Endothelial cell of umbilical vein (primary cell): ENCODE data around the gene THBS3. TPM values are rescaled to one million over a fixed set of nuclear protein-coding genes. Genes with fewer than 3 reads are reported as not detected.

Experiments
- BruUV-seq: library from RNA; stranded (reverse); fragments of 400-500 nt; replicated peaks from 2 replicates; lab custom pipeline; 2021; lab: Mats Ljungman, UMichigan
- CTCF ChIA-PET: fragments of 300-600, 350-600 bp; sonication (Branson Sonifier 250); formaldehyde crosslinking; loops from one replicate; lab custom pipeline; 2021; ENCODE audit warnings: antibody characterized with exemption, inconsistent platforms; lab: Charles Lee
- POLR2A ChIA-PET: fragments of 300-600, 350-600 bp; sonication (Branson Sonifier 250); formaldehyde crosslinking; loops from one replicate; lab custom pipeline; 2021; ENCODE audit warnings: antibody characterized with exemption, inconsistent platforms; lab: Charles Lee
- DNase-seq: peaks from one replicate; pipeline ENCODE4 v3.0.0-alpha.2; 2011; ENCODE audit warnings: low read depth, low spot score
- FAIRE-seq: peaks from 2 replicates; lab custom pipeline; 2011; peaks lifted over from hg19 to GRCh38; lab: Jason Lieb, UNC
- H2AFZ ChIP-seq: 2 replicates; pipeline ENCODE4 v1.6.0; 2012; ENCODE audit warnings: low read depth, low read length, control low read depth, inconsistent platforms
- H3K27ac ChIP-seq: 2 replicates; pipeline ENCODE4 v1.5.1; 2011; ENCODE audit warnings: low read depth, mild to moderate bottlenecking, control low read depth, low read length, moderate library complexity; ENCODE audit not compliant: insufficient read depth
- H3K27me3 ChIP-seq, 2 experiments: 2 replicates each; pipeline versions ENCODE4 v1.6.0 to v1.6.1; 2011; ENCODE audit warnings: low read length in 2 of 2, mixed read lengths in 1 of 2; ENCODE audit not compliant: control insufficient read depth in 2 of 2, insufficient read depth in 2 of 2
- H3K36me3 ChIP-seq, 2 experiments: 2 replicates in 1 of 2; 3 replicates in 1 of 2; pipeline ENCODE4 v1.5.1; 2011; ENCODE audit warnings: low read length in 2 of 2, mild to moderate bottlenecking in 1 of 2, moderate library complexity in 1 of 2; ENCODE audit not compliant: control insufficient read depth in 2 of 2, insufficient read depth in 2 of 2; ENCODE audit errors: extremely low read depth in 1 of 2
- H3K4me1 ChIP-seq: 3 replicates; pipeline ENCODE4 v1.5.1; 2011; ENCODE audit warnings: mild to moderate bottlenecking, low read length; ENCODE audit not compliant: control insufficient read depth, insufficient read depth; ENCODE audit errors: extremely low read depth
- H3K4me2 ChIP-seq: 2 replicates; pipeline ENCODE4 v1.6.1; 2011; ENCODE audit warnings: low read length, control low read depth, mixed read lengths; ENCODE audit not compliant: insufficient read depth
- H3K4me3 ChIP-seq, 3 experiments: fragments of 200-600 bp in 1 of 3; sonication (generic), shearing (Covaris generic) in 1 of 3; replicated peaks in 1 of 3; 2 replicates each; pipeline ENCODE4 v1.5.1; 2011 to 2016; ENCODE audit warnings: control low read depth in 3 of 3, low read length in 3 of 3, mild to moderate bottlenecking in 2 of 3, inconsistent platforms in 1 of 3, low read depth in 1 of 3, moderate library complexity in 1 of 3; ENCODE audit not compliant: insufficient read depth in 1 of 3
- H3K79me2 ChIP-seq: 2 replicates; pipeline ENCODE4 v1.6.0; 2012; ENCODE audit warnings: low read length, inconsistent platforms; ENCODE audit not compliant: control insufficient read depth, insufficient read depth
- H3K9ac ChIP-seq: replicated peaks from 2 replicates; pipeline ENCODE3; 2011; ENCODE audit warnings: low read length, control low read depth; ENCODE audit not compliant: insufficient read depth; ENCODE audit errors: extremely low read depth
- H3K9me1 ChIP-seq: replicated peaks from 3 replicates; pipeline ENCODE4 v1.6.0; 2011; ENCODE audit warnings: mild to moderate bottlenecking, low read length; ENCODE audit not compliant: control insufficient read depth, insufficient read depth; ENCODE audit errors: extremely low read depth
- H3K9me3 ChIP-seq: replicated peaks from 2 replicates; pipeline ENCODE4 v1.5.1; 2012; ENCODE audit warnings: low read length, inconsistent platforms; ENCODE audit not compliant: control insufficient read depth, insufficient read depth
- H4K20me1 ChIP-seq: replicated peaks from 2 replicates; pipeline ENCODE3; 2011; ENCODE audit warnings: mild to moderate bottlenecking, low read length; ENCODE audit not compliant: control insufficient read depth, insufficient read depth; ENCODE audit errors: extremely low read depth
- EZH2 ChIP-seq: IDR thresholded peaks from 2 replicates; pipeline ENCODE4 v1.6.1; 2012; ENCODE audit warnings: borderline replicate concordance, low read depth, mild to moderate bottlenecking, moderate library complexity, low read length, inconsistent platforms; ENCODE audit not compliant: severe bottlenecking
- FOS ChIP-seq: IDR thresholded peaks from 2 replicates; pipeline ENCODE4 v1.6.1; 2011; ENCODE audit warnings: mild to moderate bottlenecking, low read length, moderate library complexity, borderline replicate concordance; ENCODE audit not compliant: insufficient read depth
- GATA2 ChIP-seq: IDR thresholded peaks from 2 replicates; pipeline ENCODE4 v1.7.0; 2011; ENCODE audit warnings: low read depth, mild to moderate bottlenecking, moderate library complexity, mixed read lengths, low read length; ENCODE audit not compliant: insufficient read length, insufficient read depth
- JUN ChIP-seq: IDR thresholded peaks from 2 replicates; pipeline ENCODE4 v1.6.1; 2011; ENCODE audit warnings: borderline replicate concordance, low read depth; ENCODE audit not compliant: insufficient read length, insufficient read depth
- MYC ChIP-seq: IDR thresholded peaks from one replicate; pipeline ENCODE4 v1.6.1; 2011; ENCODE audit warnings: mild to moderate bottlenecking, low read depth, low read length
- POLR2A ChIP-seq: IDR thresholded peaks from 2 replicates; pipeline ENCODE4 v1.6.1; 2012; ENCODE audit warnings: low read depth, mild to moderate bottlenecking, control low read depth, low read length
- POLR2AphosphoS5 ChIP-seq: IDR thresholded peaks from 2 replicates; pipeline ENCODE4 v1.6.1; 2012; ENCODE audit warnings: low read depth, mild to moderate bottlenecking, control low read depth, low read length, moderate library complexity; ENCODE audit not compliant: insufficient read depth
- dilution Hi-C: fragments of 300-500 bp; cut with MboI; formaldehyde crosslinking; loops from one replicate; pipeline ENCODE4 v1.15.0; 2019; ENCODE audit warnings: low sequenced_read_pairs; ENCODE audit not compliant: extremely low pct_ligation_motif_present
- intact Hi-C: fragments of 100-400 bp; cut with micrococcal nuclease; formaldehyde crosslinking; loops from one replicate; pipeline ENCODE4 v1.10.0; 2022
- polyA plus RNA-seq, 4 experiments: library from polyadenylated mRNA; depleted of rRNA in 3 of 4; stranded (reverse) in 3 of 4; unstranded in 1 of 4; fragments of >200 nt; gene quantifications; 2 replicates each; pipeline versions ENCODE4 v1.2.1 to v1.2.3, GENCODE V29; 2011 to 2012; ENCODE audit warnings: missing spikeins in 1 of 4
- total RNA-seq: library from RNA; stranded (reverse); gene quantifications from 2 replicates; pipeline ENCODE4 v1.2.3, GENCODE V29; 2021
- TF ChIP-seq, protein P1 (sequence below), 2 donors: IDR thresholded peaks; 1 replicate in 1 of 2; 2 replicates in 1 of 2; pipeline ENCODE4 v1.5.1; 2011; ENCODE audit warnings: low read length in 2 of 2, mild to moderate bottlenecking in 2 of 2, moderate library complexity in 2 of 2, control low read depth in 1 of 2, inconsistent platforms in 1 of 2, low read depth in 1 of 2; ENCODE audit not compliant: insufficient read depth in 1 of 2; ENCODE audit errors: extremely low read depth in 1 of 2
- TF ChIP-seq, protein P2 (sequence below): IDR thresholded peaks from 2 replicates; pipeline ENCODE4 v1.6.1; 2011; ENCODE audit not compliant: insufficient read depth, insufficient read length

THBS3 gene
- total and polyA plus RNA-seq, 2 donors (not counting 3 experiments of a cell fraction or from before 2014, with no cell fraction given), result 23.6 to 25.7 TPM

DNA sequence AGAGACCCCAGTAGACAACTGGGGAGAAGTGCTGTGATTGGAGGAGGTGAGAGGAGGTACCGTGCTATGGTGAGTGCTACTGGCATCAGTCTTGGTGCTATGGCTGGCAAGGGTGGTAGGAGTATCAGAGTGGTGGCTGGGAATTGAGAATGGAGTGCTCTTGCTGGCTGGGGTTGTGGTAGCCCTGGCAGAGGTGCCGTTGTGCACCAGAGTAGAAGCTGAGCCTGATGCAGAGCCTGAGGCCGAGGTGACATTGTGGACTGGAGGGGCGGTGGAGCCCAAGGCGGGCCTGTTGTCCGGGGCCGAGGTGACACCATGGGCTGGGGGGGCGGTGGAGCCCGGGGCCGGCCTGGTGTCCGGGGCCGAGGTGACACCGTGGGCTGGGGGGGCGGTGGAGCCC, 19.4 kb downstream of the THBS3 start:
- Histone ChIP-seq H3K4me3 (no peak overlapping the region), H3K79me2 (no peaks in the 10 kb centered on the region), H3K36me3 (no peaks in the 10 kb centered on the region), H3K9ac (no peak overlapping the region), H3K9me1 (no peaks in the 10 kb centered on the region), H3K4me2 (no peak overlapping the region), H3K4me1 (peaks cover 3% of the 10 kb centered on the region), H3K9me3 (no peaks in the 10 kb centered on the region), H4K20me1 (no peaks in the 10 kb centered on the region), H3K27ac (no peak overlapping the region), H2AFZ (no peak overlapping the region), H3K27me3 (no peaks in the 10 kb centered on the region)
- CTCF ChIA-PET, result interaction anchor here (1.7 kb wide), 1 partner anchor 19 kb away, joined by 6 read pairs; no protein-coding TSS in a partner anchor
- dilution Hi-C loops (no loop called here), intact Hi-C loops (no loop called here)
- no peak for FAIRE-seq
- BruUV-seq, result no TSS peak
- DNase-seq, result no peak
- POLR2A ChIA-PET, result no interaction called here
- TF ChIP-seq MYC, result no peak
- no peak for TF ChIP-seq EZH2
- no peak for TF ChIP-seq POLR2AphosphoS5
- no peak for TF ChIP-seq POLR2A
- TF ChIP-seq JUN, result no peak
- TF ChIP-seq, protein P1, sequence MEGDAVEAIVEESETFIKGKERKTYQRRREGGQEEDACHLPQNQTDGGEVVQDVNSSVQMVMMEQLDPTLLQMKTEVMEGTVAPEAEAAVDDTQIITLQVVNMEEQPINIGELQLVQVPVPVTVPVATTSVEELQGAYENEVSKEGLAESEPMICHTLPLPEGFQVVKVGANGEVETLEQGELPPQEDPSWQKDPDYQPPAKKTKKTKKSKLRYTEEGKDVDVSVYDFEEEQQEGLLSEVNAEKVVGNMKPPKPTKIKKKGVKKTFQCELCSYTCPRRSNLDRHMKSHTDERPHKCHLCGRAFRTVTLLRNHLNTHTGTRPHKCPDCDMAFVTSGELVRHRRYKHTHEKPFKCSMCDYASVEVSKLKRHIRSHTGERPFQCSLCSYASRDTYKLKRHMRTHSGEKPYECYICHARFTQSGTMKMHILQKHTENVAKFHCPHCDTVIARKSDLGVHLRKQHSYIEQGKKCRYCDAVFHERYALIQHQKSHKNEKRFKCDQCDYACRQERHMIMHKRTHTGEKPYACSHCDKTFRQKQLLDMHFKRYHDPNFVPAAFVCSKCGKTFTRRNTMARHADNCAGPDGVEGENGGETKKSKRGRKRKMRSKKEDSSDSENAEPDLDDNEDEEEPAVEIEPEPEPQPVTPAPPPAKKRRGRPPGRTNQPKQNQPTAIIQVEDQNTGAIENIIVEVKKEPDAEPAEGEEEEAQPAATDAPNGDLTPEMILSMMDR (IDR thresholded peaks at IDR 0.05; ENCODE audit: extremely low read depth in 1 of 2, insufficient read depth in 1 of 2, low read depth in 1 of 2, low read length in 2 of 2), result no peak
- TF ChIP-seq FOS, result no peak
- TF ChIP-seq, protein P2, sequence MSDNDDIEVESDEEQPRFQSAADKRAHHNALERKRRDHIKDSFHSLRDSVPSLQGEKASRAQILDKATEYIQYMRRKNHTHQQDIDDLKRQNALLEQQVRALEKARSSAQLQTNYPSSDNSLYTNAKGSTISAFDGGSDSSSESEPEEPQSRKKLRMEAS, result no peak
- TF ChIP-seq GATA2, result no peak
